OCI-LY7 (cell line): ENCODE results near the gene IP6K3. TPM values are rescaled to one million over a fixed set of nuclear protein-coding genes. Genes with fewer than 3 reads are reported as not detected.

Source experiments
- BruUV-seq: library from RNA; stranded (reverse); fragments of 400-500 nt; replicated peaks from 2 replicates; lab custom pipeline; 2021; lab: Mats Ljungman, UMichigan
- CTCF ChIA-PET: fragments of 300-600 bp; sonication (Branson Sonifier 250); formaldehyde crosslinking; loops from one replicate; lab custom pipeline; 2022; ENCODE audit warnings: antibody characterized with exemption; ENCODE audit not compliant: unreplicated experiment; lab: Charles Lee
- POLR2A ChIA-PET: fragments of 300-600 bp; sonication (Branson Sonifier 250); formaldehyde crosslinking; loops from one replicate; lab custom pipeline; 2022; ENCODE audit warnings: antibody characterized with exemption; lab: Charles Lee
- DNase-seq: peaks from one replicate; pipeline ENCODE4 v3.0.0-alpha.2; 2015; ENCODE audit warnings: low spot score
- H2AFZ ChIP-seq: fragments of 200-600 bp; sonication (generic), shearing (Covaris generic); 2 replicates; pipeline ENCODE4 v1.6.1; 2014; ENCODE audit warnings: mild to moderate bottlenecking, antibody characterized with exemption, low read length, moderate library complexity
- H3K27ac ChIP-seq: fragments of 200-600 bp; sonication (generic); 2 replicates; pipeline ENCODE4 v1.5.1; 2014; ENCODE audit warnings: mixed run types, low read depth, mild to moderate bottlenecking, moderate library complexity, low read length, inconsistent platforms; ENCODE audit not compliant: poor library complexity, severe bottlenecking
- H3K36me3 ChIP-seq: fragments of 200-600 bp; sonication (generic); 2 replicates; pipeline ENCODE4 v1.6.1; 2014; ENCODE audit warnings: mild to moderate bottlenecking, antibody characterized with exemption, low read length, moderate library complexity, mixed read lengths; ENCODE audit not compliant: insufficient read depth
- H3K4me1 ChIP-seq: fragments of 200-600 bp; sonication (generic); 2 replicates; pipeline ENCODE4 v1.5.1; 2014; ENCODE audit warnings: mild to moderate bottlenecking, low read length; ENCODE audit not compliant: insufficient read depth, poor library complexity, severe bottlenecking
- H3K4me2 ChIP-seq: fragments of 200-600 bp; sonication (generic); 2 replicates; pipeline ENCODE4 v1.6.1; 2014; ENCODE audit warnings: mild to moderate bottlenecking, low read length
- H3K4me3 ChIP-seq: fragments of 200-600 bp; sonication (generic); 2 replicates; pipeline ENCODE4 v1.5.1; 2014; ENCODE audit warnings: mild to moderate bottlenecking, low read depth, low read length; ENCODE audit not compliant: poor library complexity, severe bottlenecking
- H3K79me2 ChIP-seq: fragments of 200-600 bp; sonication (generic); 2 replicates; pipeline ENCODE4 v1.6.1; 2016; ENCODE audit warnings: low read depth, mild to moderate bottlenecking, low read length, moderate library complexity, mixed read lengths; ENCODE audit not compliant: insufficient read depth
- H3K9me2 ChIP-seq: fragments of 200-600 bp; sonication (generic); 2 replicates; pipeline ENCODE4 v1.6.1; 2016; ENCODE audit warnings: mild to moderate bottlenecking, low read length, mixed read lengths; ENCODE audit not compliant: insufficient read depth
- H3K9me3 ChIP-seq: fragments of 200-600 bp; sonication (generic); 2 replicates; pipeline ENCODE4 v1.6.1; 2014; ENCODE audit warnings: mild to moderate bottlenecking, mixed run types, low read length, mixed read lengths
- H4K20me1 ChIP-seq: fragments of 200-600 bp; sonication (generic); 2 replicates; pipeline ENCODE4 v1.6.1; 2014; ENCODE audit warnings: mild to moderate bottlenecking, antibody characterized with exemption, low read length, moderate library complexity, mixed read lengths; ENCODE audit not compliant: insufficient read depth
- EZH2phosphoT487 ChIP-seq: fragments of 200-600 bp; sonication (generic); IDR thresholded peaks from 2 replicates; pipeline ENCODE4 v1.6.1; 2018; ENCODE audit warnings: low read depth, borderline replicate concordance, mild to moderate bottlenecking, mixed run types, antibody characterized with exemption, low read length, moderate library complexity, mixed read lengths
- intact Hi-C: fragments of 100-400 bp; cut with micrococcal nuclease; formaldehyde crosslinking; loops from one replicate; pipeline ENCODE4 v1.10.0; 2022; ENCODE audit not compliant: unreplicated experiment
- total RNA-seq, 2 experiments: library from RNA; depleted of rRNA in 1 of 2; stranded (reverse); fragments of >200 nt in 1 of 2; shearing (Covaris generic) in 1 of 2; gene quantifications; 2 replicates each; pipeline ENCODE4 v1.2.3, GENCODE V29; 2014 to 2022
- TF ChIP-seq, protein P1 (sequence below): fragments of 200-600 bp; sonication (generic); conservative IDR thresholded peaks from 2 replicates; pipeline ENCODE4 v1.5.1; 2014; ENCODE audit warnings: mild to moderate bottlenecking, antibody characterized with exemption, low read length, moderate library complexity, mixed read lengths

Gene IP6K3
- total RNA-seq, 2 experiments from 2014 or later = not detected

GRCh38 chr6:33724102-33725023 is 22.3 kb downstream of the IP6K3 start:
- H3K4me3 ChIP-seq = no peak overlapping the region
- no peaks in the 10 kb centered on the region for H3K36me3 ChIP-seq
- no peak overlapping the region for H3K4me2 ChIP-seq
- no peaks in the 10 kb centered on the region for H3K79me2 ChIP-seq
- no peaks in the 10 kb centered on the region for H3K9me2 ChIP-seq
- intact Hi-C loops = no loop called here
- H3K27ac ChIP-seq = no peak overlapping the region
- DNase-seq = no peak
- ChIA-PET CTCF (interaction anchor here (0.5 kb wide), 1 partner anchor 15 kb away, joined by 3 read pairs; no protein-coding TSS in a partner anchor), POLR2A (interaction anchor here (0.6 kb wide), 1 partner anchor 130 kb away, joined by 5 read pairs; no protein-coding TSS in a partner anchor)
- H3K4me1 ChIP-seq = peaks cover 5% of the 10 kb centered on the region
- TF ChIP-seq EZH2phosphoT487 = no peak
- TF ChIP-seq, protein P1, sequence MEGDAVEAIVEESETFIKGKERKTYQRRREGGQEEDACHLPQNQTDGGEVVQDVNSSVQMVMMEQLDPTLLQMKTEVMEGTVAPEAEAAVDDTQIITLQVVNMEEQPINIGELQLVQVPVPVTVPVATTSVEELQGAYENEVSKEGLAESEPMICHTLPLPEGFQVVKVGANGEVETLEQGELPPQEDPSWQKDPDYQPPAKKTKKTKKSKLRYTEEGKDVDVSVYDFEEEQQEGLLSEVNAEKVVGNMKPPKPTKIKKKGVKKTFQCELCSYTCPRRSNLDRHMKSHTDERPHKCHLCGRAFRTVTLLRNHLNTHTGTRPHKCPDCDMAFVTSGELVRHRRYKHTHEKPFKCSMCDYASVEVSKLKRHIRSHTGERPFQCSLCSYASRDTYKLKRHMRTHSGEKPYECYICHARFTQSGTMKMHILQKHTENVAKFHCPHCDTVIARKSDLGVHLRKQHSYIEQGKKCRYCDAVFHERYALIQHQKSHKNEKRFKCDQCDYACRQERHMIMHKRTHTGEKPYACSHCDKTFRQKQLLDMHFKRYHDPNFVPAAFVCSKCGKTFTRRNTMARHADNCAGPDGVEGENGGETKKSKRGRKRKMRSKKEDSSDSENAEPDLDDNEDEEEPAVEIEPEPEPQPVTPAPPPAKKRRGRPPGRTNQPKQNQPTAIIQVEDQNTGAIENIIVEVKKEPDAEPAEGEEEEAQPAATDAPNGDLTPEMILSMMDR = no peak
- H2AFZ ChIP-seq = no peak overlapping the region
- no peaks in the 10 kb centered on the region for H4K20me1 ChIP-seq
- no TSS peak for BruUV-seq
- H3K9me3 ChIP-seq = no peaks in the 10 kb centered on the region

DNA sequence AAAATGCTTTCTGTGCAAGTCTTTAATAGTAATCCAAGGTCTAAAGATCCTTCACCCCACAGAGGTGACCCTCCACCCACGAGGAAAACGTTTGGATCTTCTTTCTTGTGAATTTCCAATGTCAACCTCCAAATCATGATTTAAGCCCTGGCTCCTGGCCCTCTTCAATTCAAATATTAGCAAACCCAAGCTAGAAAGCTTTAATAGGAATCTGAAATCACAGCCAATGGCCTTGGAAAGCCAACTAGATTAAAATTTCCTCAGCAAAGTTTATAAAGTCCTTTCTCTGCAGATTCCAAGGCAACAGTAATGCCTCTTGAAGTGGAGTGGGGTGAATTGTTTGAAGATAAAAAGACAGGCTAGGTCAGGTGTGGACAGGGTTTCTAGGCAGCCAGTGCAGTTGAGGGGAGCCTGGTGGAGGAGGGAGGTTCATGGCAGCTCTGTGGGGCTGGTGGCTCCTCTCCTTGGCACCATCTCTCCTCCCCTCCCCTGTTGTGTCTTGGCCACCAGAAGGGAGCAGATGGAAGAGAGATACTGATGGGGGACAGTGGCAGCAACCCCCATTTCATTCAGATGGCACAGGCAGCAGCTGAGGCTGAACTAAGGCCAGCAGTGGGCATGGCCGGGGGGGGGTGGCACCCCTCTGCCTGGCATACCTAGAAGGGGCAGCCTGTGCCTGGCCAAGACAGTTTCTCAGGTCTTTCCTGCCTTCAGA is 23.2 kb downstream of the IP6K3 start:
- TF ChIP-seq EZH2phosphoT487 = no peak
- TF ChIP-seq, protein P1 = no peak

More for the DNA sequence above, 23.2 kb downstream of the IP6K3 start:
- CTCF ChIA-PET = no interaction called here
- Histone ChIP-seq H4K20me1 (no peaks in the 10 kb centered on the region), H2AFZ (no peak overlapping the region), H3K4me3 (no peak overlapping the region), H3K4me2 (no peak overlapping the region), H3K4me1 (peaks cover 5% of the 10 kb centered on the region), H3K9me3 (no peaks in the 10 kb centered on the region), H3K36me3 (no peaks in the 10 kb centered on the region), H3K79me2 (no peaks in the 10 kb centered on the region), H3K27ac (no peak overlapping the region), H3K9me2 (no peaks in the 10 kb centered on the region)
- intact Hi-C loops = no loop called here
- no TSS peak for BruUV-seq
- no peak for DNase-seq
- POLR2A ChIA-PET = interaction anchor here (0.6 to 1.0 kb wide), 2 partner anchors 12 to 130 kb away, joined by 3 to 5 read pairs; partner anchors contain the start of gene UQCC2
